Breast epithelium (tissue), 4 donors: Measurements from ENCODE around the gene TPM4. TPM values are rescaled to one million over a fixed set of nuclear protein-coding genes. Genes with fewer than 3 reads are reported as not detected.

Source experiments
- DNase-seq, 2 donors: peaks; one replicate each; pipeline ENCODE4 v3.0.0-alpha.2; 2019; ENCODE audit warnings: low spot score in 2 of 2
- H3K27ac ChIP-seq, 2 donors: fragments of 200-600 bp; sonication (generic) in 1 of 2; one replicate each; pipeline ENCODE4 v1.5.1; 2016 to 2019; ENCODE audit warnings: mild to moderate bottlenecking in 1 of 2
- H3K27me3 ChIP-seq, 2 donors: fragments of 200-600 bp; sonication (generic) in 1 of 2; one replicate each; pipeline versions ENCODE4 v1.5.1 to v1.6.0; 2017 to 2019; ENCODE audit warnings: control low read depth in 1 of 2, mild to moderate bottlenecking in 1 of 2
- H3K36me3 ChIP-seq: fragments of 200-600 bp; one replicate; pipeline ENCODE4 v1.5.1; 2019
- H3K4me1 ChIP-seq, 2 donors: fragments of 200-600 bp; sonication (generic); one replicate each; pipeline ENCODE4 v1.5.1; 2016 to 2019; ENCODE audit warnings: control low read depth in 1 of 2
- H3K4me3 ChIP-seq, 3 donors: fragments of 200-600 bp; sonication (generic); 1 replicate in 2 of 3; 2 replicates in 1 of 3; pipeline ENCODE4 v1.5.1; 2016 to 2019; ENCODE audit warnings: mild to moderate bottlenecking in 3 of 3, moderate library complexity in 2 of 3
- H3K9me3 ChIP-seq, 2 donors: fragments of 200-600 bp; sonication (generic) in 1 of 2; one replicate each; pipeline ENCODE4 v1.5.1; 2016 to 2019; ENCODE audit warnings: control low read depth in 1 of 2
- CTCF ChIP-seq, 3 donors: fragments of 450-650 bp; IDR thresholded peaks; one replicate each; pipeline ENCODE4 v1.5.1; 2016 to 2017; ENCODE audit warnings: antibody characterized with exemption in 3 of 3, mild to moderate bottlenecking in 3 of 3, moderate library complexity in 3 of 3
- POLR2A ChIP-seq: fragments of 450-650 bp; IDR thresholded peaks from one replicate; pipeline ENCODE4 v1.6.1; 2016; ENCODE audit warnings: antibody characterized with exemption, mild to moderate bottlenecking, moderate library complexity
- POLR2AphosphoS5 ChIP-seq, 3 donors: sonication (generic); formaldehyde crosslinking; IDR thresholded peaks; one replicate each; pipeline ENCODE4 v1.6.1; 2017; ENCODE audit warnings: antibody characterized with exemption in 3 of 3
- intact Hi-C: fragments of 100-400 bp; cut with DNase I; formaldehyde crosslinking; loops from one replicate; pipeline ENCODE4 v1.15.1; 2023; ENCODE audit warnings: low total_unique reads
- total RNA-seq, 3 donors: library from RNA; depleted of rRNA; stranded (reverse); fragments of >200 nt; gene quantifications; one replicate each; pipeline ENCODE4 v1.1.0, GENCODE V29; 2016

The TPM4 gene
- total RNA-seq, 3 donors from 2014 or later = 257 to 652 (median 430) TPM

DNA sequence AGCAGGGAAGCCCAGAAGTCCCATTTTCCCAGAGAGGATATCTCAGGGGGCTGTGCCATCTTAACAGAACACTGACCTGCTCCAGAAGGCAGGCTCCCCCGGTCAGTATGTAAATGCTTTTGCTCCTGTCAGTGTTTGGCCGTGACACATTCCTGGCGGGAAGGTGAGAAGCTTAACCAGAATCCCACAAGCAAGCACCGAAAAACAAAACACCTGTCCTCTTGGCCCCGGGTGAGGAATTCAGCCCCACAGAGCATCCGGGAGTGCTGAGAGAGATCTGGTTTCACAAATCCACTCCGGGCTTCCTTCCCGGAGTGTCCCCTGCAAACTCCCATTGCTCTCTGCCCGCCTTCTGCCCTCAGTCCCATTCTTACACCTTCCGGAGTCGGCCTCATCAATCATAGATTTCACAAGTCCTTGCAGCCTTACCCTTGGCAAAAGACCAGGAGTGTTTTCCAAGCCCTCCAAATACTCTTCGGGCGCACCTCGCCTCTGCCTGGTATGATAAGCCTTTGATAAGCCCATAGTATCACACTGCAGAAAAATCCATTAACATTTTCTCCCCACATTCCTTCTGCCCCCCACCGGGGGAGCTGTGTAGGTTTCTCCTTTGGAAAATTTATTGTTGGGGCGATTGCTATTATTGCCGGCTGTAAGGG is 12.2 kb downstream of the TPM4 start:
- Histone ChIP-seq H3K36me3 (no peaks in the 10 kb centered on the region), H3K27ac (peak overlapping the region; percentile 81 to 85), H3K27me3 (no peaks in the 10 kb centered on the region), H3K4me3 (peak overlapping the region in 1 of 3 donors; percentile 25), H3K4me1 (peaks cover 0 to 7% of the 10 kb centered on the region in 2 donors), H3K9me3 (no peaks in the 10 kb centered on the region)
- DNase-seq = no peak
- intact Hi-C loops = no loop called here
- TF ChIP-seq POLR2AphosphoS5 (IDR thresholded peaks at IDR 0.05) (peak in 1 of 3 donors; percentile 34), CTCF (IDR thresholded peaks at IDR 0.05) (peak in 1 of 3 donors; percentile 28), POLR2A (no peak)

DNA sequence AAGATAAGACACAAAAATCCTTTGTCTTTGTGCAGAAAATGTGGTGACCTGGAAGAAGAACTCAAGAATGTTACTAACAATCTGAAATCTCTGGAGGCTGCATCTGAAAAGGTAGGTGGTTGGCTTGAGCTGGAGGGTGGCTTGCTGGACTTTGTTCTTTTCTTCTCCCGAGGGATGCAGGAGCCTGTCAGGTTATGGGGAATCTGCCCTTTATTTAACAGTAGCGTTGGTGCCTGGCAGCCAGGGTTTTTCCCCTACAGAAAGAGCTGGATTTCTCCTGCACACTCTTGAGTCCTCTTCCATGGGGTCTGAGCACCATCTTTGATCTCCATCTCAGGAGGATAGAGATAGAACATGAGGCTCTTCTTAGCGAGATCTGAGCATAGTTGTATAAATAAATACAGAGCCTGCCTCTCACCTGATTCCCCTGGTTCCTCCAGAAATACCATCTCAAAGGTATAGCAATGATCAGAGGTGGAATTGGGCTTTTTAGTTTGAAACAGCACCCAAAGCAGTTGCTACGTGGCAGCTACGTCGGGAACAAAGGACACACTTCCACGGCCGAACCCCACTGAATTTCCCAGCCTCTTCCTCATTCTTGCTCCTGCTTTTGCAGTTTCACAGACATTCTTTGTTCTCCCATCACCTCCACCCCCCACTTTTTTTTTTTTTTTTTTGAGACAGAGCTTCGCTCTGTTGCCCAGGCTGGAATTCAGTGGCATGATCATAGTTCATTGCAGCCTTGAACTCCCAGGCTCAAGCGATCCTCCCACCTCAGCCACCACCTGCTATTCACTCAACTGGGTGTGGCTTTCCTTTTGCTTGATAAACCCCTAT is 12.9 kb downstream of the TPM4 start:
- H3K4me1 ChIP-seq = peaks cover 0 to 7% of the 10 kb centered on the region in 2 donors
- H3K36me3 ChIP-seq = no peaks in the 10 kb centered on the region
- no peaks in the 10 kb centered on the region for H3K27me3 ChIP-seq
- H3K4me3 ChIP-seq = no peak overlapping the region
- peak overlapping the region; percentile 81 to 85 for H3K27ac ChIP-seq
- no peaks in the 10 kb centered on the region for H3K9me3 ChIP-seq
- no peak for DNase-seq
- TF ChIP-seq CTCF (IDR thresholded peaks at IDR 0.05) = peak in 1 of 3 donors; percentile 4
- TF ChIP-seq POLR2AphosphoS5 (IDR thresholded peaks at IDR 0.05) = no peak
- intact Hi-C loops = no loop called here

DNA sequence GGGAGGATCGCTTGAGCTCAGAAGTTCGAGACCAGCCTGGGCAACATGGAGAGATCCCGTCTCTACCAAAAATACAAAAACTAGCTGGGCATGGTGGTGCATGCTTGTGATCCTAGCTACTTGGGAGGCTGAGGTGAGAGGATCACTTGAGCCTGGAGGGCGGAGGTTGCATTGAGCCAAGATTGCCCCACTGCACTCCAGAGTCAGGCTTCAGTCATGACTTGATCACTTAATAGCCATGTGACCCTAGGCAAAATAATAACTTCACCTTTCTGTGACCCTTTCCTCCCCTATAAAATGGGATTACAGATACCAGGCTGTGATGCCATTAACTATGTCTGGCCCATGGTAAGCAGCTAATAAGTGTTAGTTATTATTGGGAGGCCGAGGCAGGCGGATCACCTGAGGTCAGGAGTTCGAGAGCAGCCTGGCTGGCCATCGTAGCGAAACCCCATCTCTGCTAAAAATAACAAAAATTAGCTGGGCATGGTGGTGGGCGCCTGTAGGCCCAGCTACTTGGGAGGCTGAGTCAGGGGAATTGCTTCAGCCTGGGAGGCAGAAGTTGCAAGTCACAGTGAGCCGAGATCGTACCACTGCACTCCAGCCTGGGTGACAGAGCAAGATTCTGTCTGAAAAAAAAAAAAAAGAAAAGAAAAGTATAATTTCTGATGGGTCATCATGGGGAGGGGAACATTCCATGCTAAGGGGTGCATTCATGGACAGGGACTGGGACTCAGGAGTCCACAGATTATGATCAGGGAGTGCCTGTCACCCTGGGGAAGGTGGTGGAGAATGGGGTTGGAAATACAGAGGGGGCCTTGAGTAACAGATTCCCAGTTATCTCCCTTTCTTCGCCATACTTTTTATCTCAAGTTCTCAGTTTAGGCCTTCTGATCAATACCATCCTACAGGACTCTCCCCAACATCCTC is 15.5 kb downstream of the TPM4 start:
- Histone ChIP-seq H3K4me1 (peaks cover 0 to 7% of the 10 kb centered on the region in 2 donors), H3K36me3 (no peaks in the 10 kb centered on the region), H3K27me3 (no peaks in the 10 kb centered on the region), H3K27ac (peak overlapping the region; percentile 43 to 85), H3K4me3 (no peak overlapping the region), H3K9me3 (no peaks in the 10 kb centered on the region)
- no peak for TF ChIP-seq CTCF (IDR thresholded peaks at IDR 0.05)
- no peak for TF ChIP-seq POLR2A
- TF ChIP-seq POLR2AphosphoS5 (IDR thresholded peaks at IDR 0.05) = no peak
- intact Hi-C loops = no loop called here
- no peak for DNase-seq

GRCh38 chr19:16094360-16095070 is 18.2 kb downstream of the TPM4 start:
- Histone ChIP-seq H3K27me3 (no peaks in the 10 kb centered on the region), H3K4me1 (no peaks in the 10 kb centered on the region), H3K4me3 (no peak overlapping the region), H3K36me3 (no peaks in the 10 kb centered on the region), H3K27ac (peak overlapping the region; percentile 58 to 85), H3K9me3 (no peaks in the 10 kb centered on the region)
- DNase-seq = no peak
- intact Hi-C loops = no loop called here
- TF ChIP-seq POLR2AphosphoS5 (IDR thresholded peaks at IDR 0.05) (no peak), CTCF (IDR thresholded peaks at IDR 0.05) (no peak), POLR2A (no peak)
